Ovary (tissue), 3 donors: ENCODE data around the gene GTSF1L.

Experiments
- CTCF ChIP-seq, 3 donors: fragments of 450-650 bp in 2 of 3; fragments of 200-600 bp in 1 of 3; IDR thresholded peaks; one replicate each; pipeline versions ENCODE4 v1.5.1 to v1.8.0; 2016 to 2022; ENCODE audit warnings: antibody characterized with exemption in 3 of 3, mild to moderate bottlenecking in 1 of 3
- EP300 ChIP-seq: sonication (generic); formaldehyde crosslinking; IDR thresholded peaks from one replicate; pipeline ENCODE4 v1.6.1; 2017; ENCODE audit warnings: antibody characterized with exemption
- donor health status: DM: no; HTN: no; CAD: no.

- TF ChIP-seq EP300 (no peak), CTCF (IDR thresholded peaks at IDR 0.05) (no peak)
These were observed 4.7 kb upstream of the GTSF1L start for GRCh38 chr20:43731469-43731868.
